ENCODE measurements around the gene PTPRG.
A peak's percentile ranks its signal among the peaks of the same experiment; 100 is the strongest.

PTPRG gene

DNA sequence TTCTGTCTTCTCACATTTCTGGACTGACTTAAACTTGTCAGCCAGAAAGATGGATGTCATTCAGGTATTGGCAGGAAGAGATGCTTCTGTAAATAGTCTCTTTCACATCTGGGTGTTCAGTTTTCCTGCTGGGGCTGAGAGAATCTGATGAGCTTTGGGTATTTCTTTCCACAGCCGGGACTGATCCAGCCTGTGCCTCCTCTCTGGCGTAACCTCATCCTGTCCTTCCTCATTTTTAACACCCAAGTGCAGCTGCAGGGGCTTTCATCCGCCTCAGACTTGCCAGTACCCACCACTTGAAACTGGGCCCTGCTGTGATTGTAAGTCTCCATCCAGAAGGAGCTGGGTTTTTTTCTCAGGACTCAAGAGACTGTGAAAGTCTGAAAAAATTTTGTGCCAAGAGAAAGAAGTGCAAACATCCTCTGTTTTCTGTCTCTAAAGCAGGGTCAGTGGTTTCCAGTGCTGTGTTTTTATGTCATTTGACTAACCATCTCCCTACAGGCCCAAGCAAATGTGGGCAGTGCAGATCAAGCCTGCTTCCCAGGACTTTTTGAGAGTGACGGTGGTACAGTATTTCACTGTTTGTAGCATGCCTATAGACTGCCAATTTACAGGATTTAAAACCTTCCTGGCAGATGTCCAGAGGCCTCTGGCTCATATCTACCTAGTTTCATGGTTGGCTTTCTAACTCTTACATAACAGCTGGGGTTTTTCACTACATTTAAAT lies 342.7 kb downstream of the PTPRG start:
- peak; percentile 76 for DNase-seq

DNA sequence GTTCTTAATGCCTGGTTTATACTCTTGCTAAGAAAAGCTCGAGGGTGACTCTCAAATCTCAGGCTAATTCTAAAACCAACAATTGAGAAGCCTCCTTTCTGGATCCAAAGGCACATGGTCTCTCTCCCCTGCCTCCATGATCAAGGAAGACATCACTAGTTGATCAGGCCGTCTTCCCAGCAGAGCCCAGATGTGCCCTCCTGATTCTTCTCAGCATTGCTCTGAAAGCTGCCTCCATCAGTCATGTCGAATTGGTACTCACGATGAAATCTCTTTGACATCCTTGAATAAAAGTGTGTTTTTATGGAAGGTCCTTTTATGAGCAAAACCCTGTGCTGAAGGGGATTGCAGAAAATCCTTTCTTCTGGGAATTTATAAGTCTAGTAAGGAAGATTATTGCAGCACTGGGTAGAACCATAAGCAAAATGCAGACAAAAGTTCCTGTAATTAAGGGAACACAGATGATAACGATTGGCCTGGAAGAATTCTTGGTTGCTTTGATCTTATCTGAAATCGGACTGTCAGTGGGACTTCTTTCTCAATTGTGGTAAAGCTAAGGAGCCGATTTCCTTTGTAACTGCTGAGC lies 345.9 kb downstream of the PTPRG start:
- DNase-seq, result no peak

DNA sequence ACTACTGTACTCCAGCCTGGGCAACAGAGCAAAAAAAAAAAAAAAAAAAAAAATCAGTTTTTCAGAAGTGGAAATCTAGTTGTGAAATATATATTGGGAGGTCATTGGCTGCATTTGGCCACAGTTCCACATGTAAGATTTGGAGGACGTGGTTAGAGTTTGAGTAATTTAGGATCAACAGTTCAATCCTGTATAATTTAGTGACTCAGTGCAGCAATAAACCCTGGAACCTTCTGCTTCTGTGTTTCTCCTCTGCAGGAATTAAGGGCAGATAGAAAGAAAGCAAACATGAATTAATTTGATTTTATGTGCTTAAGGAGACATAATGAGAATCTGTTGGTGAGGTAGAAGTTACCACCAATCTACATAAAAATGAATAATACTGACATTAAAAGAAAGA lies 347.0 kb downstream of the PTPRG start:
- no peak for DNase-seq

DNA sequence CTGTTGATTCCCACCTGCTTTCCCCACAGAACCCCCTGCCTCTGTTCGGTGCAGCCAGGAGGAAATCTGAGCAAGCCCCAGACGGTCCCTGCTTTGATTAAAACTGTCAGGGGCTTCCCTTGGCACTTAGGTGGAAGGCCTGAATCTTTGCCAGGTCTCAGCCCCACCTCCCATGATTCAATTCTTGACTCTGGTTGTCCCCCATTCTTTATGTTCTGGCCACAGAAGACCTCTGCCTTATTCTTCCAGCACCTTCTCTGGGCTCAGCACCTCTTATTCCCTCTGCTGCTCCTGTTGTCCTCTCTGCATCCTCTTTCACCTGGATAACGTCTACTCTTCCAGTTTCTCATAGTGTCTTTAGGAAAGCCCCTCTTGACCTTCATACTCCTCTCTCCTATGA lies 349.4 kb downstream of the PTPRG start:
- DNase-seq, result no peak

DNA sequence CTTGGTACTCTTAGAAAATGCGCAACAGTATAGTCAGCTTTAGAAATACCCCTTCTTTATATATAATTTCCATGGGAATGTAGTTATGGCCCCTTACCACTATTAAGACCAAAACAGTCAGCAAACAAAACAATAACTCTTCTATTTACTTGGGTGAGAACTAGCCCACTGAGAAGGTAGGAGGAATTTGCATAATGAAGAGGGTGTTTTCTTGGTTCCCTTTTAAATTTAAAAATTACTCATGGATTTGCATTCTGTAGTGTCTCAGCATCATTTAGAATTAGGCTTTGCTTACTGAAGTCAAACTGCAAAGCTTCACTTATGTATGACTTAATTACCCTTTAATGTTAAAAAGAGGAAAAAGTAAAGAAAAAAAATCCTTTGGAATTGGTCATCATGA lies 350.8 kb downstream of the PTPRG start:
- no peak for DNase-seq

DNA sequence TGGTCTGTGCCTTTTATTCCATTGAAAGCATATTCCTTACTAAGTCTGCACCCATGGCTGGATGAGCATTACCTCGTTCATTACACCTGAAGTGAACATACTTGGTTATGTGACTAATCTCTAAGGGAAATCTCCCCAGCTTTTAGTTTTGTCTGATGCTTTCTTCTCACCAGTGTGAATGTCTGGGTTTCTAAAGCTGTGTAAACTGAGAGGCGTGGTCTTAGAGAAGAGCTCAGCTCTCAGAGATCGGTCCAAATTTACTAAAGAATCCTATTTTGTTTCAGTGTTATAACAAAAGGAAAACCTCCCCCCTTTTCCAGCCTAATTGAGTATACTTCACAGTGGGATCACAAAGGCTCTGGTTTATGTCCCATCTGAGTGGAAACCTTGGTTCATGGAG lies 352.3 kb downstream of the PTPRG start:
- no peak for DNase-seq

DNA sequence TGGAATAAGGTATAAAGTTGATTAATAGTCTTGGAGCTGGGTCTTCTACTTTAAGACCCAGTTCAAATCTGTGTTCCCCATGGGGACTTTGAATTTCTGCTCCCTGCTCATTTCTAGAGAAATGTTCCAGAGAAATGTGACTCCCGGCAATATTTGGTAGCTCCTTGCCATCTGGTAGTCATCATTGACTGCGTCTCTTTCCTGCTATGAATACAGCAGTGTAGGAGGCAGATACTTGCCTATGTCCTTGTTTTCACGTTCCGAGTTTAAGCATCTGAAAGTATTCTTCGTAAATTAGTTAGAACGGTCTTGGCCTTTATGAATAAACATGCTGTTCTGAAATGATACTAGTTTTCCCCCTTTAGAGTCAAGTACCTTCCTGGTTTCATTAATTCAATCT lies 352.9 kb downstream of the PTPRG start:
- no peak for DNase-seq

DNA sequence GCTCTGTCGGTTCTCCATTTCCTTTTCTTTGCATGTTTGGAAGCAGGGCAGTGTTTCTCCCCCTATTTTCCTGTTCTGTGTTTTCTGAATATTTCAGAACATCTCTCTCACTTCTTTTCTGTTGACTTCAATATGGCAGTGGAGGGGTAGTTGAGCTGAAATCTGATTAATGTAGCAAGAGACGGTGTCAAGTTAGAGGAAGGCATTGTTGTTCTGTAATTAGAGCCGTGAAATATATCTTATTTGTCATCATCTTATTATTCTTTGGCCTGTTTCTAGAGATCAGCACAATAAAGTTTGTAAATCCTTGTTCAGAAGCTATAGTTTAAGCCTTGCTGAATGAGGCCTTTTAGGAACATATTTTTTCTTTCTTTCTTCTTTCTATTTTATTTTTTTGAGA lies 353.9 kb downstream of the PTPRG start:
- no peak for DNase-seq

DNA sequence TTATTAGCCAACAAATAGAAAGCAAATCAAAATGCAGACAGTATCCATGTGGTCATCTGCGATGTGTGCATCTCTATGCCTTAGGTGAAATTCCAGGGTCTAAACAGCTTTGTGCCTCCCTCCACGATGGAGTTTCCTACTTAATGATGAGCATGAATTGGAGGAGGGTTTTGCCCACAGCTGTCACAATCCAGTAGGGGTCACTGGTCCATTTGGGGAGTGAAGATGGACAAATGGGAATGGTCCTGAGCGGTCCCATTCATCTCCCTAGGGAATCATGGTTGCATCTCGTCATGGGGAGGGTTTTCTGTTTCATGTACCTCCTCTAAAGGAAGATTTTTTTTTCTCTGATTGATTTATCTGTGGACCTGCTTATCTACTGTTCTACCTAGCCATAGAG lies 358.0 kb downstream of the PTPRG start:
- DNase-seq, result no peak

DNA sequence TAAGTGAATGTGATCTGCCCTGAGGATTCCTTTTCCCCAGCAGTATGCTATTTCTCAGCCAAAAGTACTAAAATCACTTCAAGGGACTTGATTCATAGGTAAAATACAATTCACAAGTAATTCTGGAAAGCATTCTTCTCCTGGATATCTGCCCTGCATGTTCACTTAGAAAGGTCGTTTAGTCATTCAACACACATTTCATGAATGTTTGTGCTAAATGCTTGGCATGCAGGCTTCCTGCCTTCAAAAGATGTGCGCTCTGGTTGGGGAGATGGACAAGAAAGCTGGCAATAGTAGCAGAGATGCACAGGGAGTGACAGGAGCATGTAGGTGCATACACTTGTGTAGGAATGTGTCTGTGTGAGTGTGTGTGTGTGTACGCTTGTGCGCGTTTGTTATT lies 360.7 kb downstream of the PTPRG start:
- DNase-seq, result no peak

DNA sequence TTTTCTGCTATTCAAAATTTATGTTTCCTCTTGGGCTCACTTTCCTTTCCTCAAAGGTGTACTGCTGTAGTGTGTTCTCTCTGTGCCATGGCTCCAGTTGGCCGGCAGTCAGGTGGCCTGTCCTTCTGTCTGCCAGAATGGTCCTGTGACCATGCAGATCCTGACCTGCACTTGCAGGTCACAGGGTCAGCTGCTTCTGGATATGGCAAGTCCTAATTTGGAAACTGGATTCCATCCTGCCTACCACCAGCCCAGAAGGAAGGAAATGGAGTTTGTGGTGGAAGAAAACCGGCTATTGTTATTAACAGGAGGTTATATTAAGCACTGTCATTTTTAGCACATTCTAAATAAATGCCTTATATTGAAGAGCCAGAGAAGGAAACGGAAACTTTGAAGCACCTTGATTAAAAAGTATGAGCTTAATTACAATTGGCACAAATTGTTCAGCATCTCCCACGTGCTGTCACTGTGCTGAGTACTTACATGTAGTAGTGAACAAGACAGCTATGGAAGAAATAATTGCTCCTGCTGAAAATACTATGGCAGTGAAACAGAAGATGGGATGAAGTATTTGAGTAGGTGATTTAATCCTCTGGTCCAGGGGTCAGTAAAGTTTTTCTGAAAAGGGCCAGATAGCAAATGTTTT lies 362.8 kb downstream of the PTPRG start:
- no peak for DNase-seq

DNA sequence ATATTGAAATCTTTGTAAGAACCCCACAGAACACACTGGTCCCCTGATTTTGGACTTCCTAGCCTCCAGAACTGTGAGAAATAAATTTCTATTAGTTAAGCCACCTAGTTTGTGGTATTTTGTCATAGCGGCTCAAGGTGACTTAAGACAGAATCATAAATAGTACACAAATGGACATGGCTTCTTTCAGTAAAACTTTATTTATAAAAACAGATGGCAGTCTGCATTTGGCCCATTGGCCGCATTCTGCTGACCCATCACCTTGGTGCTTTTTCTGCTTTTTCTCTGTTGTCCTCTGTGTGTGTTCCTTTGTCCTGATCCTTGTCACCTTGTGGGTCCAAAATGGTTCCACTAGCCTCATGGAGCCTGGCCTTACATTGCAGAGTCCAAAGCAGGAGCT lies 363.6 kb downstream of the PTPRG start:
- no peak for DNase-seq

DNA sequence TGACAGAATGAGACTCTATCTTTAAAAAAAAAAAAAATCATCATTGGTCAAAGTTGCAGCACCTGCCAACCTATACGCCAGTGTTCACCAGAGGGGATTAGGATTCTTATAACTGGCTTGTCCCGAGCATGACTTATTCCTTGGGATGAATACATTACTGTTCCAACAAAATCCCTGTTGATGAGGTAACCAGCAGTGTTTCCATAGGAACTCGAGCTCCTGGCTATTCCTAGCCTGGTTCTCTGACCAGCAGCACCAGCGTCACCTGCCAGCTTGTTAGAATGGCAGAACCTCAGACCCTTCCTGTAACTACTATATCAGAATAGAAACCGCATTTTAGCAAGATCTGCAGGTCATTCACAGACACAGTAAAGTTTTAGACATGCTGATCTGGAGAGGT lies 364.4 kb downstream of the PTPRG start:
- peak; percentile 47 for DNase-seq

DNA sequence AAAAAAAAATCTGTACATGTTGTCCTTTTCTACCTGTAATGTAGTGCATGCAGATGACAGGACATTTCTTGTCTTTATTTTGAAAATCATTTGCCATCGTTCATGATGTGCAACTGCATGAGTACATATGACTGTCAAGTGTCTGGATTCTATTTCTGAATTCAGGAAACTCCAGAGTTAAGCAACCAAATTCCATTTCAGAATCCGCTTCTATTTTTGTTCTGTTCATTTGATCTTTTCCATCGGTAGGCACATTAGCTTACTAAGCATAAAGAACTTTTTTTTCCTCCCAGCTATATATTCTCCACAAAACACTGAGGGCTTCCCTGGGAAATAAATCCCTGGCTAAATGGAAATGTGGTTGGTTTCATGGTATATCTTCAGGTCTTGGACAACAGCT lies 365.6 kb downstream of the PTPRG start:
- DNase-seq, result no peak

DNA sequence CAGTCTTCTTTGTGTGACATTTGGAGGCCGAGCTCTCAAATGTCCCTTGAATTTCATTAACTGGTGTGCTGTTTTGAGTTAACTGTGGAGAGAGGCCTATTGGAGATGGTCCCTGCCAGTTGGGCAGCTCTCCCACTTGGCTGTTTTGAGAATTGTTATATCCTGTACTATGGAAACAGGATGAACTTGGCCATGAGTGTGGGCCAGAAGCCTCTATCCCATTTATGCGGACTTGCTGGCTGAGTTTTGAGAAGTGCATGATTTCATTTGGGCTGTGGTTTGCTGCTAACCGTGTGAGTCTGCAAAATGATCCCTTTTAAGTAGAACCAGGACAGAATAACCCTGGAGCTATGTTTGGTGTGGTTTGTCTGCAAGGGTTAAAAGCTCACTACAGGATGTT lies 366.0 kb downstream of the PTPRG start:
- DNase-seq, result peak; percentile 96

DNA sequence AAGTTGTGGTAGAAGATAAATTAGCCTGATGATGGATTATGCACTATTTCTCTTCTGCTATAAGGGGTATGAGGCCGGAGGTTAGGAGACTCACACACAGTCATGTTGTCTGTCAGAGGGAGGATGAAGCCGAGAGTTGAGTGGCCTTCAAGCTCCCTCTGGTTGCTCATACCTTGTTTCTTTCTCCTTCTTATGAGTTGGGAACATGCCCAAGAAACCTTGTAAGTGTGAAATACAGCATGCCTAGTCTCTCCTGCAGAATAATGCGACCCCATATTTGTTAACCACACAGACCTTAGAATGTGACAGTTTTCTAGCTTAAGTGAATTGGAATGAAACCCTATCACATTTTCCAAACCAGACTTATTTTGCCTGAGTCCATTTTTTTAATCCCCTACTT lies 366.7 kb downstream of the PTPRG start:
- DNase-seq, result no peak

DNA sequence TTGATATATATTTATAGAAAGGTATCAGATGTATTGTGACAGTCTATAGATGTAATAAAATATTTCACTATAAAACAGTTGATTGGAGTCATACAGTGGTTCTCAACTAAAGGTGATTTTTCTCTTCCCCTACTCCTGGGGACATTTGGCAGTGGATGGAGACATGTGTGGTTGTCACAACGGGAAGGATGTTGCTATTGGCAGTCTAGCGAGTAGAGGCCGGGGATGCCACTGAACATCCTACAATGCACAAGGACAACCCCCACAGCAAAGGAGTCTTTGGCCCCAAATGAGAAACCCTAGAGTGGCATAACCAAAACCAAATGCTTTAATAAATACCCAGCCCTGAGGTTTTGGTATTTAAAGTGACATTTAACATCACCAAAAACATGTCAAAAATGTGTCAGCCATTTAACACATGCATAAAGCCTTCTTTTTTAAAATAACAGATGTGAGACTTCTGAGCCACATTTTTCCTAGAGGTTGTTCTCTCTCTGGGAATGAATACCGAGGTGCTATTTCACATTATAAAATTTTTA lies 367.5 kb downstream of the PTPRG start:
- no peak for DNase-seq

DNA sequence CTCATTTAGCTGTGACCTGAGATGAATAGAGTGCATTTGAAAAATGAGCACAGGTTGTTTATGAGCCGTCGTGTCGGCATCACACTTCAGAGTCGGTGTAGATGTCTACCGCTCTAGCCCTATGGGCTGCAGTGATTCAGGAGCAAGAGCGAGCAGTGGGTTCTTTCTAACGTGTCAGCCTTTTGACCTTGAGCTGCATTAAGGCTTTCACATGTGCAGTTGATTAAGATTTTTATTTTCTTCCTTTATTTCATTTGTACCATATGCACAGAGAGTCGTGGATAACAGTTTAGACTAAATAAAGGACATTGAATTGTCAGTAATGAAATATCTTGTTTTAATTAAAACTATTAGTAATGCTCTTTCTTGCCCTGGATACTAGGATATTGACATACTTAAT lies 368.2 kb downstream of the PTPRG start:
- DNase-seq, result no peak

DNA sequence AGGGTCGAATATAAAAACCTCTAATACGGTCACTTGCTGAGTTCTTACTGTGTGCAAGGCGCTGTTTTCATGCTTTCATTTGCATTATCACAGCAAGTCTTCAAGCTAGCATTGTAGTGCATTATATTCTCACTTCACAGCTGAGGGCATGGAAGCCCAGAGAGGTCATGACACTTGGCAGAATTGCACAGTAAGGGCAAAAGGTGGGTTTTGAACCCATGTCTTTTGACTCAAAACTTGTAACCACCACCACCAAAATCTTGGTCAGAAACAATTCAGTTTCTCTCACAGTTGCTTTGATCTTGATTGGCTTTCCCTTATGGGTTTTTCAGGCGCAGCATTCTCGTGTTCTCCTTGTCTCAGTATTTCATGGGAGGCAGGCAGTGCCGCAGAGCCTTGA lies 371.1 kb downstream of the PTPRG start:
- DNase-seq, result no peak

DNA sequence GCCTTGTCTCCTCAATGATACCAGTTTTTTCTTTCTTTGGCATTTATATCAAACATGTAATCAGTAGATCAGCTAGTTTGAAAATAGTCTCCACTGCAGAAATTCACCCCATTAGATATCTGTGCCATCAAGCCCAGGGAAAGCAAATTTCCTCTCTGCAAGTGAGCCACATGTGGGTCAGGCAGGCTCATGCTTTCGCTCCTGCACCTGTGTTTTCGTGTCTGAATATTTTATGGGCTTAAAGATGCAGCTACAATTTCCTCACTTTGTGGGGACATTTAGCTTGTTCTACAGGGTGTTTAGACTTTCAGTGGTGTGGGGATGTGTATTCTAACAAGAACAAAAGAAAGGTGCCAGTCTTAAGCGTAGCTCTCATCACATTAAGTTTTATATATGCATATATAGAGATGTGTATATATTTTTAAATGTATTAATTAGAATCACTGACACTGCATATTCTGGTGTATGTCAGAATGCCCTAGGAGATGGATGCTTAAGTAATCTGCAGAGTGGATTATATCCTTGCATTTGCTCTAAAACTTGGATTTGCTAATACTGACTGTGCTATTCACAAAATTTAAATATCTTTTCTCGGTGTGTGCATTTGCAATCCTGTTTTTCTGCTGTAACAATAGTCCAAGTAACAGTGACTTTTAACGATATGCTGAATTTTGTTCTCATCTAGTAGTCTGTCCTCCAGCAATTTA lies 372.6 kb downstream of the PTPRG start:
- DNase-seq, result no peak

DNA sequence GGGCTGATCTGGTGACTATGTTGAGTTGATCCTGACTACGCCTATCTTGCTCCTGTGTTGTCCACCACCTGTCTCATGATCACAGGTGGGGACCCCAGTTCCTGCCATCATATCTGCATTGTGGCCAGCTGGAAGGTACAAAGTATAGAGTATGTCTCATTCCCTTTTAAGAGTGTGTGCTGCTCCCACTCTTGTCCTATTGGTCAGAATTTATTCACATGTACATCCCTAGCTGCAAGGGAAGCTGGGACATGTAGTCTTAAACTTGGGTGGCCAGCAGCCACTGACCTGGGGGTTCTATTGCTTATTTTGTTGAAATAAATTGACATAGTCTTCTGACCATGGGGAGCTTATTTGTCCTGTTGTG lies 373.1 kb downstream of the PTPRG start:
- DNase-seq, result no peak

DNA sequence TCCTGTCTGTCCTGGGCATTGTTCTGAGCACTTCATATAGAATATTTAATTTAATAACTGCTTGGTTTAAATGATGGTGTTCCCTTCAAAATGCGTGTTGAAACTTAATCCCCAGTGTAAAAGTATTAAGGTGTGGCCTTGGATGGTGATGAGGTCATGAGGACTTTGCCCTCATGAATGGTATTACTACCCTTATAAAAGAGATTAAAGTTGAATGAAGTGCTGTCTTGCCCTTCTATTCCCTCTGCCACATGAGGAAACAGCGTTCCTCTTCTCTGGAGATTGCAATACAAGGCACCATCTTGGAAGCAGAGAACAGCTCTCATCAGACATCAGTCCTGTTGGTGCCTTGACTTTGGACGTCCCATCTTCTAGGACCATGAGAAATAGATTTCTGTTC lies 374.4 kb downstream of the PTPRG start:
- no peak for DNase-seq

DNA sequence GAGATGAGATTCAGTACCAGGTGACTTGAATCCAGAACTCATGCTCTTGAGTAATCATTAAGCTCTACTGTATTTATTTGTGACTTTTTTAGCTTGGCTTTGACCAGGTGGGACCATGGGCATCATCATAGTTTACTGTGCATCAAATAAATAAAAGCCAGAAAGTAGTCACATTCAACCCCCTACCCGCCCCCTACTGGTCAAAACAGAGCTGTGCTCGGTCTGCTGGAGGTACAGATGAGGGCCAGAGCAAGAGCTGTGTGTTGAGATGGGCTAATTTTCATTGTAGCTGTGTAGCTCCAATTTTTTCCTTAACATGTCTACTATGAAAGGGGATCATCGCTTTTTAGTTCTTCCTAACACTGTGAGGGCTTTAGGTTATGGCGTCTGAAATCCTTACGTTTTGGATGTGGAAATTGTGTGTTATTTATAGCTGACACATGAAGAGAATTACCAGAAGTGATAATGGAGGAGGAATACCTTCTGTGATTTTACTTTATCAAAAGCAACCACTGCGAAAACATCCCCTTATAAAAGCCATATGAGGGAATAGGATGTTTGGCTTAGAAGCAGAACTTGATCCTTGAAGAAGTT lies 375.1 kb downstream of the PTPRG start:
- no peak for DNase-seq
